Stimulated activated CD8-positive, alpha-beta memory T cell treated with anti-CD3 and anti-CD28 coated beads, Interleukin-15, amount 100 ng/mL, for 4 hours (primary cell): ENCODE data around the gene VPS11.
"Not testable (repeated sequence)": the region's sequence is repeated elsewhere in the genome, so short reads cannot be mapped to it uniquely, and the experiment has no call there.

Experiments used
- DNase-seq, 2 donors: peaks; one replicate each; pipeline ENCODE4 v3.0.0-alpha.2; 2020; ENCODE audit warnings: low read depth in 2 of 2

The VPS11 gene

GRCh38 chr11:119038884-119039283 lies 28.7 kb upstream of the VPS11 start:
- DNase-seq, result no peak

GRCh38 chr11:119039471-119039870 lies 28.1 kb upstream of the VPS11 start:
- not testable (repeated sequence) for DNase-seq

- no peak for DNase-seq
Measured at GRCh38 chr11:119041821-119042514, 25.6 kb upstream of the VPS11 start.

GRCh38 chr11:119042927-119043326 lies 24.7 kb upstream of the VPS11 start:
- DNase-seq, result no peak

- no peak for DNase-seq
Measured at GRCh38 chr11:119044708-119045107, 22.9 kb upstream of the VPS11 start.

- no peak for DNase-seq
Measured at GRCh38 chr11:119046489-119046888, 21.1 kb upstream of the VPS11 start.

GRCh38 chr11:119047205-119047604 lies 20.4 kb upstream of the VPS11 start:
- no peak for DNase-seq

- no peak for DNase-seq
Measured at GRCh38 chr11:119048644-119049043, 19.0 kb upstream of the VPS11 start.

- DNase-seq, result no peak
Measured at GRCh38 chr11:119049081-119049480, 18.5 kb upstream of the VPS11 start.

GRCh38 chr11:119051440-119052162 lies 16.0 kb upstream of the VPS11 start:
- DNase-seq, result no peak

- no peak for DNase-seq
Measured at GRCh38 chr11:119052163-119052814, 15.3 kb upstream of the VPS11 start.

GRCh38 chr11:119054418-119054817 lies 13.2 kb upstream of the VPS11 start:
- DNase-seq, result no peak

GRCh38 chr11:119055901-119056300 lies 11.7 kb upstream of the VPS11 start:
- no peak for DNase-seq

GRCh38 chr11:119056421-119056999 lies 11.1 kb upstream of the VPS11 start:
- DNase-seq, result peak; percentile 18 to 21

- peak; percentile 96 to 98 for DNase-seq
Measured at GRCh38 chr11:119057000-119057769, 10.4 kb upstream of the VPS11 start, which contains the start of gene HYOU1. HYOU1 (minus strand) TSS chr11:119057205; CDS start chr11:119056160, 1,045 bp downstream.

- DNase-seq, result not testable (repeated sequence)
Measured at GRCh38 chr11:119059128-119059527, 8.5 kb upstream of the VPS11 start.

- DNase-seq, result no peak
Measured at GRCh38 chr11:119061256-119061655, 6.4 kb upstream of the VPS11 start.

- no peak for DNase-seq
Measured at GRCh38 chr11:119062779-119063178, 4.8 kb upstream of the VPS11 start.

GRCh38 chr11:119065369-119065768 lies 2.2 kb upstream of the VPS11 start:
- no peak for DNase-seq

- no peak for DNase-seq
Measured at GRCh38 chr11:119077839-119078238, 10.2 kb downstream of the VPS11 start.

GRCh38 chr11:119078675-119079420 lies 11.2 kb downstream of the VPS11 start:
- DNase-seq, result no peak
